Kidney (tissue), 14 donors: Measurements from ENCODE around the gene SCGB3A1. TPM values are rescaled to one million over a fixed set of nuclear protein-coding genes. Genes with fewer than 3 reads are reported as not detected.

Source experiments
- DNase-seq, 5 donors: peaks; one replicate each; pipeline ENCODE4 v3.0.0-alpha.2; 2013 to 2020
- FAIRE-seq: peaks from 2 replicates; lab custom pipeline; 2012; peaks lifted over from hg19 to GRCh38; lab: Jason Lieb, UNC
- H3K27ac ChIP-seq, 2 donors: one replicate each; pipeline ENCODE4 v1.7.0; 2013; ENCODE audit warnings: low read depth in 2 of 2, low read length in 2 of 2, inconsistent platforms in 1 of 2
- H3K27me3 ChIP-seq: one replicate; pipeline ENCODE4 v1.7.1; 2013; ENCODE audit warnings: low read length, inconsistent platforms; ENCODE audit not compliant: control insufficient read depth, insufficient read depth
- H3K36me3 ChIP-seq, 3 donors: one replicate each; pipeline versions ENCODE4 v1.7.0 to v1.7.1; 2013; ENCODE audit warnings: low read length in 3 of 3, control low read depth in 1 of 3, inconsistent platforms in 1 of 3; ENCODE audit not compliant: insufficient read depth in 3 of 3, control insufficient read depth in 2 of 3
- H3K4me1 ChIP-seq, 3 donors: one replicate each; pipeline versions ENCODE4 v1.7.0 to v1.7.1; 2013; ENCODE audit warnings: low read length in 3 of 3, inconsistent platforms in 1 of 3, low read depth in 1 of 3; ENCODE audit not compliant: control insufficient read depth in 2 of 3, insufficient read depth in 2 of 3
- H3K4me3 ChIP-seq, 3 donors: one replicate each; pipeline versions ENCODE4 v1.7.0 to v1.8.1; 2013; ENCODE audit warnings: low read length in 3 of 3, control low read depth in 1 of 3, inconsistent platforms in 1 of 3
- H3K9ac ChIP-seq, 3 donors: one replicate each; pipeline versions ENCODE4 v1.7.0 to v1.7.1; 2013; ENCODE audit warnings: low read length in 3 of 3, control low read depth in 1 of 3, inconsistent platforms in 1 of 3
- H3K9me3 ChIP-seq, 3 donors: one replicate each; pipeline versions ENCODE4 v1.7.0 to v1.7.1; 2013; ENCODE audit warnings: low read length in 3 of 3, control low read depth in 1 of 3, inconsistent platforms in 1 of 3; ENCODE audit not compliant: control insufficient read depth in 2 of 3, insufficient read depth in 1 of 3
- CTCF ChIP-seq: IDR thresholded peaks from 3 replicates; pipeline ENCODE4 v1.5.1; 2012; ENCODE audit warnings: mild to moderate bottlenecking, moderate library complexity, borderline replicate concordance; ENCODE audit not compliant: insufficient read depth; ENCODE audit errors: extremely low read depth
- intact Hi-C: fragments of 100-400 bp; cut with DNase I; formaldehyde crosslinking; loops from one replicate; pipeline ENCODE4 v1.11.1; 2022
- polyA plus RNA-seq: library from polyadenylated mRNA; stranded (reverse); fragments of 350-450 nt; fragmentation: Illumina TruSeq; extraction: RNeasy Lipid Tissue Mini Kit (QIAGEN cat#74804); gene quantifications from one replicate; pipeline ENCODE4 v1.2.3, GENCODE V29; 2014; ENCODE audit warnings: low read depth, low replicate concordance; ENCODE audit not compliant: insufficient read depth
- total RNA-seq: library from RNA; stranded (reverse); fragmentation: NEBNext Ultra II Directional; extraction: Animal tissue kit (Norgen Biotek cat#: 25700); gene quantifications from one replicate; pipeline ENCODE4 v1.2.1, GENCODE V29; 2021
- donor health status: control.
- donor health status: control.
- donor health status: control.
- donor health status: control.
- donor health status: control.
- donor health status: DM: yes; HTN: yes; CAD: no.
- donor health status: Normal renal cell carcinoma (clear cell type).

Gene SCGB3A1
- total and polyA plus RNA-seq, 2 donors from 2014 or later, result 1.1 to 2.3 TPM

GRCh38 chr5:180604271-180604670 is 13.0 kb upstream of the SCGB3A1 start:
- no peak for FAIRE-seq
- H3K36me3 ChIP-seq, result no peaks in the 10 kb centered on the region
- peak in 2 of 5 donors; percentile 19 to 61 for DNase-seq

GRCh38 chr5:180603076-180603594 is 11.8 kb upstream of the SCGB3A1 start:
- Histone ChIP-seq H3K9me3 (no peaks in the 10 kb centered on the region), H3K4me3 (no peak overlapping the region), H3K4me1 (no peaks in the 10 kb centered on the region), H3K27me3 (no peaks in the 10 kb centered on the region), H3K27ac (no peak overlapping the region), H3K36me3 (no peaks in the 10 kb centered on the region), H3K9ac (no peak overlapping the region)
- no peak for TF ChIP-seq CTCF
- FAIRE-seq (no peak), DNase-seq (peak in 2 of 5 donors; percentile 30 to 73)
- intact Hi-C loops, result no loop called here

More at GRCh38 chr5:180604271-180604670, 13.0 kb upstream of the SCGB3A1 start:
- no peaks in the 10 kb centered on the region for H3K4me1 ChIP-seq
- H3K27ac ChIP-seq, result no peak overlapping the region
- intact Hi-C loops, result no loop called here
- H3K27me3 ChIP-seq, result no peaks in the 10 kb centered on the region
- TF ChIP-seq CTCF, result no peak
- no peak overlapping the region for H3K4me3 ChIP-seq
- H3K9me3 ChIP-seq, result no peaks in the 10 kb centered on the region
- no peak overlapping the region for H3K9ac ChIP-seq

- H3K27me3 ChIP-seq, result no peaks in the 10 kb centered on the region
- FAIRE-seq (no peak), DNase-seq (peak in 4 of 5 donors; percentile 41 to 50 (median 47))
- H3K9ac ChIP-seq, result no peak overlapping the region
- H3K36me3 ChIP-seq, result no peaks in the 10 kb centered on the region
- TF ChIP-seq CTCF, result no peak
- H3K9me3 ChIP-seq, result no peaks in the 10 kb centered on the region
- H3K4me1 ChIP-seq, result no peaks in the 10 kb centered on the region
- no peak overlapping the region for H3K4me3 ChIP-seq
- intact Hi-C loops, result no loop called here
- no peak overlapping the region for H3K27ac ChIP-seq
Observed at GRCh38 chr5:180602481-180603075, 11.3 kb upstream of the SCGB3A1 start.
